ENCODE measurements around the gene MPZL1.

The MPZL1 gene

DNA sequence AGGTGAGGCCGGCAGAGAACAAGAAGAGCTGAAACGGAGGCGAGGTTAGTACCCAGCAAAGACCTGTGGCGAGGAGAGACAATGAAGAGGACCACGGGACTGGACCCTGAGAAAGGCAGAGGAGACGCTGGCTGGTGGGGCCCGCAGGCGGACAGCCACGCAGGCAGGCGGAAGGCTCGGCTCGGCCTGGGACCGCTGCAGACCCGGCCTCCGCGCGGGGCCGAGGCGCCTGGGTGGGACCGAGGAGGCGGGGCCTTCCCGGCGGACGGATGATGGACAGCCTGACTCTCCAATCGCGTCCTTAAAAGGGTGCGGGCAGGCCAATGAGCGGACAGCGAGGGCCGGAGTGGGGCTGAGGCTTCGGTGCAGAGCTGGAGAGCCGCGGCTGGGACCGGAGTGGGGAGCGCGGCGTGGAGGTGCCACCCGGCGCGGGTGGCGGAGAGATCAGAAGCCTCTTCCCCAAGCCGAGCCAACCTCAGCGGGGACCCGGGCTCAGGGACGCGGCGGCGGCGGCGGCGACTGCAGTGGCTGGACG, at the start of gene MPZL1:
TSS of gene MPZL1 (plus strand) at position 366 of the 535 bp plus-strand sequence. CDS start 170 bp downstream, outside the sequence.
- peak; percentile 87 to 92 for DNase-seq (ENCODE audit: low read depth in 2 of 2)

DNA sequence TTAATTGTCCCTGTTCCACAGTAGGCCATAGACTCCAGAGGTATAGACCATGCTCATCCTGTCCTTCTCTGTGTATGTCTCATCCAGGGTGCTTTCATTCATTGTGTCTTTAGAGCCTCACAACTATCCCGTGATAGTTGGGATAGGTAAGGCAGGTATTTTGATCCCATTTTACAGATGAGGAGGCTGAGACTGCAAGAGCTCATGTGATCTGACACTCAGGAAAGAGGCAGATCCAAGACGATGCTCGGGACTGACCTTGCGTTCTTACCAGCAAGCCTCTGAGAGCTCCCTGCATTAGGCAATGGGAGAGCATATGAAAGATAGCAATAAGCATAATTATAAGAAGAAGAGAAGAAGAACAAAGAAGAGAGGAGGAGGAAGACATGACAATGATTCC, 49.0 kb upstream of the MPZL1 start:
- no peak for DNase-seq (ENCODE audit: low read depth in 2 of 2)

DNA sequence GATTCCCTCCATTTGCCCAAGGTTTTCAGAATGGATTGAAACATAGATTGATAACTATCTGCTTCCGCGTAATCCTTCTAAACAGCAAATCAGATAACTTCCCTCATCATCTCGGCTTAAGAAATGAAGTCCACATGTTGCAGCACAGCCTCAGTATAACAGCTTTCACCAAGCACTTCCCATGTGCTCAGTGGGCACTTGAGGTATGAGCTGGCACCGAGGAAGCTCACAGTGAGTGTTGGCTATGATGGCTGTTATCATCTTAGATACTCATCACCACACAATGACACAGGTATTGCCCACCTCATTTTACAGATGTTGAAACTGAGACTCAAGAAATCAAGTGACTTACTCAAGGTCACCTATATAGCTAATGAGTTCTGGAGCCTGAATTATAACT, 48.5 kb upstream of the MPZL1 start:
- no peak for DNase-seq (ENCODE audit: low read depth in 2 of 2)

GRCh38 chr1:167674156-167674555, 47.6 kb upstream of the MPZL1 start:
- DNase-seq (ENCODE audit: low read depth in 2 of 2): no peak

DNA sequence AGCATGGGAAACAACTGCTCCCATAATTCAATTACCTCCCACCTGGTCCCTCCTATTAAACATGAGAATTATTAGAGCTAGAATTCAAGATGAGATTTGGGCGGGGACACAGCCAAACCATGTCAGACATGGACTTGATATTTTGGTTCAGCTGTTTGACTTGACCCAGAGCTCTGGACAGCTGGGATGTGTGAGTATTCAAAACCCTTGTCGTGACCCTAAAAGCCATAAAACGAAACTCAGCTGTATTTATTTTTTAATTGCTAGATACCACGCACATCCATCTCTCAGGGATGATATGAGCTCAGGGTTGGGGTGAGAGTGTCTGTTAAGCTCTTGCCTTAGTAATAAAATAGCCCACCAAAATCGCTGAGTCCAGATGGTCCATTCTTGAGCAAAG, 46.3 kb upstream of the MPZL1 start:
- DNase-seq (ENCODE audit: low read depth in 2 of 2): no peak

DNA sequence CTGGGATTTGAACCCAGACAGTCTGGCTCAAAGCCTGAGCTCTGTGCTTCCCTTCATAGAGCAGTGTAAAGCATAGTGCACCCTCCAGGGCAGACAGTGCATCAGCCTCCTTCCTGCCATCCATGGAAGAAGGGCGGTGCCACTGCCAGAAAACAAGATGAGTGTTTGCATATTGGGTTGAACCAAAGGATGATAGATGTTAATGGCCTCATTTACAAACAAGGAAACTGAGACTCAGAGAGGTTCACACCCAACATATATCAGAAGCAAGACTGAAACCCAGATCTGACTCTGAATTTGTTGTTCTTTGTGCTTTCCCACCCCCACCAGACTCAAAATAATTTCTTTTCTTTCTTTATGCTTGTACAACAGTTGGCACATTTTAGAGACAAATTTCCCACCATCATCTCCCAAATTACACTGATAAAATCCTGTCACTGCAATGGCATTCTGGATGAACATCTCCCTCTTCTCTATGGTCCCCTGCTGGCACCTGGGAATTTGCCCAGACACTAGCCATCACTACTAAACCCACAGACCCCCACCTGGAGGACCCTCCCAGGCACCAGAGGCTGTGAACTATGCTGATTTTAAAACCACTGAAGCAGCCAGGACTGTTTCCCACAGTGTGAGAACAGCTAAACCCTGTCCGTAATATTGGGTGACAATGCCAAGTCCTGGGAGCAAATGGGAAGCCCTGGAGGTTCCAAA, 45.4 kb upstream of the MPZL1 start:
- DNase-seq (ENCODE audit: low read depth in 2 of 2): no peak

GRCh38 chr1:167676916-167677848, 44.6 kb upstream of the MPZL1 start:
- no peak for DNase-seq (ENCODE audit: low read depth in 2 of 2)

GRCh38 chr1:167678422-167678821, 43.4 kb upstream of the MPZL1 start:
- no peak for DNase-seq (ENCODE audit: low read depth in 2 of 2)

- no peak for DNase-seq (ENCODE audit: low read depth in 2 of 2)
Observed at GRCh38 chr1:167678838-167679237, 42.9 kb upstream of the MPZL1 start.

DNA sequence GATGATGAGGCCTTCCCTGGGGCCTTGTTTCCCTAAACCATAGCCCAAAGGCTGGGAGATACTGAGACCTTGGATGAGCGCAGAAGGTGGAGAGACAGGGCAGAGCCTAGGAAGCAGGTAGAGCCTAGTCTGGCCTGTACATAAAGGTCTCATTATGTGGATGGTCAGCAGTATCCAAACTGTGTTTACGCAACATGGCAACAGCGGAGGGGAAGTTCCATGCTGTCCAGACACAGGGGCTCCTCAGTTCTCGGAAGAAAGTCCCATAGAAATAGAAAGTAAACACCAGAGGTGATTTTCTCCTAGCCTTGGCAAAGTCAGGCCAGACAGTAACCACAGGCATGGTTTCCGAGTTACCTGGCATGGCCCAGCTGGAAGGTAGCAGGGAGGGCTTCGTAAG, 42.1 kb upstream of the MPZL1 start:
- no peak for DNase-seq (ENCODE audit: low read depth in 2 of 2)

DNA sequence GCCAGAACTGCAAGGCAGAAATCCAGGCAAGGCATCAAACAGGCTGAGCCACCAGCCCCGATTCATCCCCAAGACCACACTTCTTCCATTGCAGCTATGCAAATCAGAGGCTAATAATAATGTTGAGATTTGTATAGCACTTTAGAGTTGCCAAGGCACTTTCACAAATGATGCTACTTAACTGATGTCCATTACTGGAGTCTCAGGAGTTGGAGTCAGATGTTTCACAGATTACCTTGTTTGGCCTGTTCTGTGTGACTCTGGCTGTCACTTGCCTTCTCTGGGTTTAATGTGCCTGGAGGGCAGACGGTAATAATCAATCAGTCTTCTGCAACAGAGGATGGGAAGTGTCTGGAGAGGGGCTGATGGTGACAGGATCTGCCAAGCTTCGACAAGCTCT, 40.8 kb upstream of the MPZL1 start:
- DNase-seq (ENCODE audit: low read depth in 2 of 2): no peak

DNA sequence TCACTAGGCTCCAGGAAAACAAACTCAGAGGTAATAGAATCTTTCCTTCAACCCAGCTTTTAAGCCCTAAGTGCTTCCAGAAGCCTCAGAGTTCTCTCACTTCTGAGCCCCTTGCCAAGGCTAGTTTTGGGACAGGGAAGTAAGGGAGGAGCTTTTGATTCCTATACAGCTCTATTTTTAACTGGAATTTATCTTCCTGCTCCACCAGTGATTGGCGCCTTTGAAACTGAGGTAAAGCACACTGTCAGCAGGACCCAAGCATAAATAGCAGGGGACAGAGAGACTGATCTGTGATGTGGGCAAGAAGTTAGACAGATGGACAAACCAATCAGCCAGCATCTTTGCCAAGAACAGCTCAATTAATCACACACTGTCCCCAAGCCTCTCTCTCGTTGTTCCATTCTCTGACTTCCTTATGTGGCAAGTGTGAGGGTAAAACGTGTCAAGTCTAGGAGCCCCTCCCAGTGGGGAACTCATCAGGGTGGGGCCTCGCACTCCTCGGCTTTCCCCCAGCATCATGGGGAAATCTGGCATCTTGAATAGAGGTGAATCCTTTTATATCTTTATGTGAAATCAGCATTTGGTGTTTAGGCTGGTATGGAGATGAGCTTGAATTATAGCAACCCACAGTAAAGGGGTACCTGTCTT, 40.2 kb upstream of the MPZL1 start:
- DNase-seq (ENCODE audit: low read depth in 2 of 2): no peak

DNA sequence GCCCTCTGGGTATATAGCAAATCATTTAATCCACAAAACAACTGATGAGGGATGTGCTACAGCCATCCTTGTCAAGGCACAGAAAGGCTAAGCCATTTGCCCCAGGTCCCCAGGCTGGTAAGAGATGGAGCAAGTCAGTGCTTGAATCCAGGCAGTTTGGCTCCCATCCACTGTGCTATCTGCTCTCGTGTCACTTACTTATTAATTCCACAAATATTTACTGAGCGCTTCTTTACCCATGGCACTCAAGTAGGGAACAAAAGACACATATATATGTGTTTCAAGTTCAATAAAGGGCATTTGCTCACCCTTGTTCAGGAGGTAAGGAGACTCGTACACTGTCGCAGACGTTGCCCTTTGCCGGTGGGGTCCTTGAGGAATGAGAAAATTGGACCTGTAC, 38.6 kb upstream of the MPZL1 start:
- DNase-seq (ENCODE audit: low read depth in 2 of 2): no peak

DNA sequence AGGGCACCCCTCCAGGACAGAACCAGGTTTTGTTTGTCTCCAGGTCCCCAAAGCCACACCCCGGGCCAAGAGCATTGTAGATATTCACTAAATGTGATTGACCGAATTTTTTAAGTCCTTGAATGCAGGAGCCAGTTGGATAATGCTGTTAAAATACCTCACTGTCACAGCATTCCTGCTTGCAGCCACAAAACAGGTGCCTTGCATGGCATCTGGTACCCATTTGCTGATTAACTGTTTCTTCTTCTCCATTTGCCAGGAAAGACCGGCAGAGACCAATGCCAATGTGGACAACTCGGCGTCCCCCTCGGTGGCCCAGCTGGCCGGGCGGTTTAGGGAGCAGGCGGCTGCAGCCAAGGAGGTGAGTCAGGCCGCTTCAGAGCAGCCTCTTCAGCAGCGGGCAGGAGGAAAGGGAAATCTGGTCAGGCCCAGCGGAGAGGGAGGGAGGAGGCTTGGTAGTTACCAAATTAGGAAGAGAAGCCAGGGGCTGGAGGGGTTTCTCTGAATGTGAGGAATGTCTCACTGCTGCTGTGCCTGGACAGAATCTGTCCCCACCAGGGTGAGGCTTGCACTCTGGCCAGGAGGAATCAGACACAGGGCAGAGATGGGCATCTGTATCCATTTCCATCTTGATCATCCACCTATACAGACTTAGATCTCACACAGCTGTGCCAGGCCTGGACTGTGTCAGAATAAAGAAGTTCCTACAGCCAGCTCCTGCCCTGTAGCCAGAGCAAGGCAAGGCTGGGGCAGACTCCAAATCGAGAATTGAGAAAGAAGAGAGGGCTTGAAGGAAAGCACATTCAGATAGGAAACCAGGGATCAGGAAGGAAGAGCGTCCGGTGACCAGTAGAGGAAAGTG, 37.9 kb upstream of the MPZL1 start:
- DNase-seq (ENCODE audit: low read depth in 2 of 2): no peak

DNA sequence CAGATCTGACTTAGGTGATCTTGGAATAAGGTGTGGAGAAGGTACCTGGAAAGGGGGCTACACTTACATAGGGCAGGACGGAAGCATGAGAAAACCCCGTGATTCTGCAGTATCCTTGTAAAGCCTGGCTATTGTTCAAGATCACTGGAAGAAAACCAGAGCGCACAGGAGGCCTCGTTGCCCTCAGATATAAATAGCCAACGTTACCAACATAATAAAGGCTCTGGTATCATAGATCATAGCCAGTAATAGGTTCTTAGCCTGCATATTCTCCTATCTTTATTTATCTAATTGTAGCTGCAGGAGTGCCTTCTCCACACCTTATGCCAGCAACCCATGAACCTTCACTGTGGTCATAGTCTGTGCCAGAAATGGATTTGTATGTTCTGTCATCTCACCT, 35.9 kb upstream of the MPZL1 start:
- DNase-seq (ENCODE audit: low read depth in 2 of 2): no peak

DNA sequence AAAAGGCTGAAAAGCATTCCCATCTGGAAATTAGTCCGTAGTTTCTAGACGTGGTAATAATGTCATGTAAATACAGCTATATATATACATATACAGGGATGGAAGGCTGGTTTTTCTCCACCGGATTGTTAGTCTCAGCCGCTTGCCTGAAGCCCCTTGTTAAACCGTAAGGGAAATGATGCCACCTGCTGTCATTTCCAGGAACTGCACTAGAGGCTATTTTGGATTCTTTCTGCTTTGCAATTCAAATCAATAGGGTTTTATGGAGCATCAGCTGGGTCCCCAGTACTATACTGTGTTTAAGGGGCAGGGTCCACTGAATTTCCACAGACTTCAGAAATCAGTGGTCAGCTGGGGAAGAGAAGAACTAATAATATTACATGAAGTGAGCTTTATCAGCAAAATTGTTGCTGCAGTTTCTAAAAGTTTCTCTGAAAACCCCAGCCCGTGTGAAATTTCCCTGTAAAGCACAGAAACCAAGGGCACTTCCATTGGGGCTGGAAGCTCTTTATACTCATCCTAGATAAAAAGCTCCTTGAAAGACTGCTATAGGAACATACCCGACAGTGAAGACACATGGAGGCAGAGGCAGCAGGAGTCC, 33.8 kb upstream of the MPZL1 start:
- DNase-seq (ENCODE audit: low read depth in 2 of 2): peak; percentile 68 to 79

DNA sequence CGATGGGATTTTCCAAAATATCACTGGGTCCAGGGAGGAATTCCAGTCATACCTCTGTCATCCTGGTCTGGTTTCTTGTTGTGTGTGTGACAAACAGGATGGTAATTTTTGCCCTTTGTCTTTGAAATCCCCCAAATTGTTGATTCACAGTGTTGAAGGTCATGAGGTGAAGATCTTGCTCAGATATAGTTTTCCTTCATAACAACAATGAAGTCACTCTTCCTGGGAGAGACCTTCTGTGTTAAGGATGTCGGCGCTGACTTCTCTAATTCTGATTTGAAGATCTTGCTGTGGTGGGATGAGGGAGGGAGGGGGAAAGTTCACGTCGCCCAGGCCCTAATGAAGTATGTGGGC, 32.2 kb upstream of the MPZL1 start:
- no peak for DNase-seq (ENCODE audit: low read depth in 2 of 2)

- DNase-seq (ENCODE audit: low read depth in 2 of 2): no peak
Observed at GRCh38 chr1:167690053-167690452, 31.7 kb upstream of the MPZL1 start.

GRCh38 chr1:167693425-167694045, 28.2 kb upstream of the MPZL1 start:
- no peak for DNase-seq (ENCODE audit: low read depth in 2 of 2)

GRCh38 chr1:167694691-167695090, 27.1 kb upstream of the MPZL1 start:
- no peak for DNase-seq (ENCODE audit: low read depth in 2 of 2)

- DNase-seq (ENCODE audit: low read depth in 2 of 2): no peak
Observed at GRCh38 chr1:167695147-167695546, 26.6 kb upstream of the MPZL1 start.

All from stimulated activated CD4-positive, alpha-beta T cell treated with anti-CD3 and anti-CD28 coated beads, Interleukin-15, amount 100 ng/mL, for 48 hours (primary cell).